Anterior cingulate cortex (tissue), 58 donors: ENCODE data around the gene IQSEC2.

Source experiments
- DNase-seq, 58 donors: peaks; one replicate each; lab custom pipeline; 2025; lab: John Stamatoyannopoulos, UW

The IQSEC2 gene

GRCh38 chrX:53223068-53223693 is 58.2 kb downstream of the IQSEC2 start:
- no peak for DNase-seq
